Measurements from ENCODE around the gene RHBG.

GRCh38 chr1:156320560-156320959, 48.5 kb upstream of the RHBG start:
- no peak for TF ChIP-seq CTCF (conservative IDR thresholded peaks at IDR 0.05 in 1 of 2, IDR thresholded peaks at IDR 0.05 in 1 of 2; ENCODE audit: extremely low read depth in 1 of 2, insufficient read depth in 1 of 2, low read depth in 1 of 2, low read length in 2 of 2)
- no peak for TF ChIP-seq EZH2 (IDR thresholded peaks at IDR 0.05; ENCODE audit: borderline replicate concordance, low read length)
